ENCODE measurements around the gene MAD1L1.

Gene MAD1L1

DNA sequence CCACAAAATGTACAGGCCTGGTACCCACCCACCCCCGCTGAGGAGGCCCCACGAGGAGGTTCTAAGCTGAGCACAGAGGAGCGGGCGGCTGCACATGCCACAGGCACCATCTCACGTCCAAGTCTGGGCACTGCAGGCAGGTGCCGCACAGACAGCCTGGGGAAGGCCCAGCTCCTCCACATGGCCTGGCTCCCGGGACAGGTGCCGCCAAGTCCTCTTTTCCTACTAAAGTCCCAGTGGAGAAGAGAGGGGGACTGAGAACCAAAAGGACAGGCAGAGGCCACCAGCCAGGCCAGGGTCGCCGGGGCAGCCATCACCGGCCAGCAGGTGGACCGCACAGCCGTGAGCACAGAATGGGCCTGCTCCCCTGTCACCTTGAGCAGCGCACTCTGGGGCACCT is 91.1 kb downstream of the MAD1L1 start:
- no peak for DNase-seq (ENCODE audit: low read depth in 1 of 2, low spot score in 1 of 2)

- no peak for DNase-seq (ENCODE audit: low read depth in 1 of 2, low spot score in 1 of 2)
These were observed 91.7 kb downstream of the MAD1L1 start for GRCh38 chr7:2141021-2141410.

DNA sequence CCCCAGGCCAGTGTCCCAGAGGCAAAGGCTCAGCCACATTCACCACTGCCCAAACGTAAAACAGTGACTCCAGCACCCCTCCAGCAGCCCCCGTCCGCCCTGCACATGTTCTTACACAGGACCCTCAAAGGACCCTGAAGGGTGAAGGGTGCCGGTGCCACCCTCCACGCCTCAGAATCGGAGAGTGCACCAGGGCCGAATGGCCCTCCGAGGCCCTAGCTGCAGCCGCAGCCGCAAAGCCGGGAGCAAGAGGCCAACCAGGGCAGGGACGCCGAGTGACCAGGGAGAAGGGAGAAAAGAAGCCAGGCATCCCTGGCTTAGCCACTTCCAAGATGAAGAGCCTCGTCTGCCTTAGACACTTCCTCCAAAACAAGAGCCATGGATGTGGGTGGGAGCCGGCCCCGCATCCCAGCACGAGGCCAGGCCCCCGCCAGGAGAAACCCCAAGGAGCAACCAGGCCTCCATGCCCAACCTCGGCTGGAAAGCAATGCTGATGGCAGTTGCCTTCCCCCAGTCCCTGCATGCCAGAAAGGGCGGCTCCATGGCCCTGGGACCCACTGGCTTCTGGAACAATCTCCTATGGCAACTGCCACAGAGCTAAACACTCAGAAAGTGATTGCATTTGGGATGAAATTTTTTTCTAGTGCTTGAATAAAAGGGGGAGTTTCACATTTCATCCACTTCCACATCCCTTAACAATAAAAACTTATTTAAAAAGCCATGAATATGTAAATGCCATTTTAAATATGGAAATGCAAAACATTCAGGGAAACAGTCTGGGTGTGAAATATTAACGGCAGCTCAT is 92.3 kb downstream of the MAD1L1 start:
- no peak for DNase-seq (ENCODE audit: low read depth in 1 of 2, low spot score in 1 of 2)

DNA sequence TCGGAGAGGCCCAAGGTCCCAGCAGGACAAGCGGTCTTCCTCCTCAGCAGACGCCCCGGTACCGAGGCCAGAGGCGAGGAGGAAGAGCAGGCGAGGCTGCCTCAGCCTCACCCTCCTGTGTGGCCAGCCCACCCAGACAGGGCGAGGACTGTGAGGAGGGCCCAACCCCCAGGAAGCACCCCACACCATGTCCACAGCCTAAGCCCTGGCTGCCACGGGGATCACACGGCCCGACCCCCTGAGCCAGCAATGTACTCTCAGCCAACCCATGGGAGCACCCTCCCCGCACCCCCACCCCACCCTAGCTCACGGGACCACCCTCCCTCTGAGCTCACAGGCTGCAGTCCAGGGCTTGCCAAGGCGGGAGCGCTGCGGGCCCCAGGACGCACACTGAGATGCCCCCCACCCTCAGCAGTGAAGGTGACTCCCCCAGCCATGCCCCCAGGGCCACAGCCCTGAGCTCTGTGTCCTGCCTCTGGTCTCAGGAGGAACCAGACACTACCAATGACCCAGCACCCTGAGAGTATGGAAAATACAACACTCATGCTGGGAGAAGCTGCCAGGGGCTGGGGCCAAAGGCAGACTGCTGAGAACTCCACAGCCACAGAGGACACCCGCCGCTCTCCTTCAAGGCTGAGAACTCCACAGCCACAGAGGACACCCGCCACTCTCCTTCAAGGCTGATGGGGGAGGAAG is 93.6 kb downstream of the MAD1L1 start:
- no peak for DNase-seq (ENCODE audit: low read depth in 1 of 2, low spot score in 1 of 2)

- DNase-seq (ENCODE audit: low read depth in 1 of 2, low spot score in 1 of 2), result no peak
These were observed 94.5 kb downstream of the MAD1L1 start for GRCh38 chr7:2138146-2138765.

- no peak for DNase-seq (ENCODE audit: low read depth in 1 of 2, low spot score in 1 of 2)
These were observed 98.0 kb downstream of the MAD1L1 start for GRCh38 chr7:2134740-2135139.

DNA sequence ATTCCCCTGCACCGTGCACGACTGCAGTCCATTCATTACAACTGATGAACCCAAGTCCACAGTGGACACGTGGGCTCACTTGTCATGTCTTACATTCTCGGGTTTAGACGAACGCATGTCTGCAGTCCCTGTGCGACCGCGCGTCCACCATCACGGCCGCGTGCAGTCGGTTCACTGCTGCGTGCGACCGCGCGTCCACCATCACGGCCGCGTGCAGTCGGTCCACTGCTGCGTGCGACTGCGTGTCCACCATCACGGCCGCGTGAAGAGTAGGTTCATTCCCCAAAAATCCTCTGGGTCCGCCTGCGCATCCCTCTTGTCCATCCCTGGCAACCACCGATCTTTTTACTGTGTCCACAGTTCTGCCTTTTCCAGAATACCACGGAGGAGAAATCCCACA is 100.5 kb downstream of the MAD1L1 start:
- no peak for DNase-seq (ENCODE audit: low read depth in 1 of 2, low spot score in 1 of 2)

DNA sequence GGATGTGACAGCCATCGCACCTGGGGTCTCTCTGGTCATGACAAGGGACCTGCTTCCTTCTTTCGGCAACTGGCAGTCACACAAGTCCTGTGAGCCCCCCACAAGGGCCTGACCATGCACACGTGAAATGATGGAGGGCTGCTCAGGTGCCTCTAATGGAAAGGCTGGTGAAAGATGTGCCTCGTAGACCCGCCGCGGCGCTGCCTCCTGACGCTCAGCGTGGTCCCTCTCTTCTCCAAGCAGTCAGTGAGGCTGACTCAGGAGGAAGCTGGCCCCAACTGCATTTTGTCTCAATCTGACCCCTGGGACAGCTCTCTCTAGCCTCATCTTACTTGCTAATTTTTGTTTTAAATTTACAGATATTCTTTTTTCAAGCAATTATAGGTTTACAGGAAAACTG is 100.9 kb downstream of the MAD1L1 start:
- DNase-seq (ENCODE audit: low read depth in 1 of 2, low spot score in 1 of 2), result no peak

DNA sequence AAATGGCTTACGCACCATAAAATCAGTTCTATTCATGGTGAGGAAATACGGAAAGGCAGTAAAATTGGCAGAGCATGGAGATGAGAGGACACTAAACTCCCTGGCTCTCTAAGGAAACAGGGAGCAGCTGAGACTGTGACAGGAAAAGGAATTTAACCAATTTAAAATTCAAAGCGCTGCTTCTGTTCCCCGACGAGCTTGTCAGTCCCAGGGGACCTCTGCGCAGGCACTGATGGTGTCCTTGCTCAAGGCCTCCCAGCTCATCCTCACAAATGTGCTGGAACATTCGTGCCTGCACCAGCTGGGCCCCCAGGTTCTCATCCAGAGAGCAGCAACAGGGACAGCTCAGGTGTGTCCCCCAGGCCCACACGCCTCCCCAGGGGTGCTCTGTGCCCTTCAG is 101.4 kb downstream of the MAD1L1 start:
- DNase-seq (ENCODE audit: low read depth in 1 of 2, low spot score in 1 of 2), result no peak

DNA sequence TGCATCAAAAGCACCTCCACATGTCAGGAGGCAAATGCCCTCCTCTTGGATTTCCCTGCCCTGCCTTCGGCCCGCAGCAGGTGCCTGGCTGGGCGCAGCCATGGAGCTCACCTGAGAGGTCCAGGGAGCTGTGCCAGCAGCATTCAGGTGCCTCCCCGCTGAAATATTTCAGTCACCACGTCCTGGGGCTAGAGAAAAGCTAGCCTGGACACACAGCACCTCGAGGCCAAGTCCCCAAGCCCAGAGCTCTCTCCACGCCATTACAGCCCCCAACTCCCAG is 102.7 kb downstream of the MAD1L1 start:
- DNase-seq (ENCODE audit: low read depth in 1 of 2, low spot score in 1 of 2), result no peak

- DNase-seq (ENCODE audit: low read depth in 1 of 2, low spot score in 1 of 2), result no peak
These were observed 103.2 kb downstream of the MAD1L1 start for GRCh38 chr7:2129323-2130095.

GRCh38 chr7:2128601-2129322 is 104.0 kb downstream of the MAD1L1 start:
- DNase-seq (ENCODE audit: low read depth in 1 of 2, low spot score in 1 of 2), result no peak

- no peak for DNase-seq (ENCODE audit: low read depth in 1 of 2, low spot score in 1 of 2)
These were observed 106.1 kb downstream of the MAD1L1 start for GRCh38 chr7:2126621-2127020.

DNA sequence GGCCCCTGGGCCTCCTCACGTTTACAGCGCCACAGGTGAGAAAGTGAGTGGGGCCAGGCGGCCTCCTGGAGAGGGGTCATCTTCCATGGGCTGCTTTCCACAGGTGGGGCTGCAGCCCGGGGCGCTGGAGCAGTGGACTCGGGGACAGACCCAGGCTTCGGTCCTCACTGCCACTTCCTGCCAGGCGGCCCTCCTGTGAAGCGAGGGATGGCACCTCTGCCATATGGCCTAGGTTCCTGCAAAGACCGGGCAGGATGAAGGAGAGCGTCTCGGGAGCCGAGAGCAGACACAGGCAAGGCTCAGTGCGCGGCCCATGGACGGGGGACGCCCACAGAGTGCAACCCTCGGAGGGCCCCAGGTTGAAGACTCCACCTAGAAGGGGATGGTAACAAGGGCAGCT is 106.8 kb downstream of the MAD1L1 start:
- DNase-seq (ENCODE audit: low read depth in 1 of 2, low spot score in 1 of 2), result no peak

DNA sequence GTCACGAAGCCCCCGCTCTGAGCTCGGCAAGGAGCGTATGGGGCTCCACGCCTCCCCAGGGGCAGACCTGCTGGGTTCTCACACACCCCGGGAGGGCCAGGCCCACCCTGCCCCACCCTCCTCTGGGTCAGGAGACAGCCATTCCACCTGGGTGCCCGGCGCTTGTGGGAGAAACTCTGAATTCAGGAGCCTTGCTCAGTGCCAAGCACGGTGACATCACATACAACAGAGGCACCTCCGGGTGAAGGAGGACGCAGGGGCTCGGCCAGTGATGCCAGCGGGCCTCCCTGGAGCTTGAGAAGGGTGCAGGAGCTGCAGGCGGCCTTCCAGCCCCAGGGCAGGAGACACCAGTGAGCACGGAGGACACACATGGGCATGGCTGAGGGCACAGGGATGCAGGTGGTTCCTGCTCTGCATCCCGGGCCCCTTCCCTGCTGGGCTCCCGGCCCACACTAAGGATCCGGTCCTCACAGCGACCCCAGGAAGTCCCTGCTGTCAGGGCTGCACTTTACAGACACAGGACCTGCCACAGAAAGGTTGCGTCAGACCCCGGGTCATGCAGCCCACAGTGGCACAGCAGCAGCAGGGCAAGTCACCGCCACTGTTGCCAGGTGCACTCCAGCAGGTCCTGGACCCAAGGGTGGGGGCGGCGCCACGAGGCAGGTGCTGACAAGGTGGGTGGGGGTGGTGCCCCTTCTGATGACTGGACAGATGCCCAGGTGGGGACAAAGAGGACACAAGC is 108.0 kb downstream of the MAD1L1 start:
- no peak for DNase-seq (ENCODE audit: low read depth in 1 of 2, low spot score in 1 of 2)

DNA sequence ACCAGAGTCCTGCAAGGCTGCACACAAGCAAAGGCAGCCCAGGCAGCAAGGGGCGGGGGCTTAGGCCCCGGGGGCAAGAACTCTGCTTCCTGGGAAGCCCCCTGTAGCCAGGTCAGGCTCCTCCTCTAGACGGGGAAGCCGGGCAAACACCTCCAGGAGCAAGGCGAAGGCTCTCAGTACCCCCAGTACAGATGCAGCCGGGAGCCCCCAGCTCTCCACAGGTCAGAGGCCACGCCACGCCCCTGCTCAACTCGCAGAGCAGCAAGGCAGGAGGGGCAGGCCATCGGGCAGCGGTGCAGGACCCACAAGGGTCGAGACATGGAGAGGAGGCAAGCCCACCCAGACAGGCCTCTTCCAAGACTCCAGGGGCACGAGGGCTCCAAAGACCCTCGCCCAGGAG is 108.8 kb downstream of the MAD1L1 start:
- no peak for DNase-seq (ENCODE audit: low read depth in 1 of 2, low spot score in 1 of 2)

DNA sequence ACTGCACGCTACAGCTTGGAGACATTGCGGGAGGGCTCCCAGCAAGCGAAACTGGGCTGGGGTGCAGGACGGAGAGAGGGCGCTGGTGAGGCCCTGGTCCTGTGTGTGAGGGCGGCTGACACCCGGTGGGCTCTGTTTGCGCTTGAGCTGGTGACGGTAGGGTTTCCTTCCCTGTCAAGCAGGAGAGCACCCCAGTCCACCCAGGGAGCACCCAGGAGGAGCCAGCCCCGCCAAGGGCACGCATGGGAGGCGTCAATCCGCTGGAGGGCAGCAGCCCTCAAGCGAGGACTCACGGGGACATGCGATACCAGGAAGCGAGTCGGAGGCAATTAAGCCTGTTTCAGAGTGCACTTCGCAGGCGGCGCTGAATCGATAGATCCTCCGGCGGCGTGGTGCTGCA is 109.4 kb downstream of the MAD1L1 start:
- no peak for DNase-seq (ENCODE audit: low read depth in 1 of 2, low spot score in 1 of 2)

DNA sequence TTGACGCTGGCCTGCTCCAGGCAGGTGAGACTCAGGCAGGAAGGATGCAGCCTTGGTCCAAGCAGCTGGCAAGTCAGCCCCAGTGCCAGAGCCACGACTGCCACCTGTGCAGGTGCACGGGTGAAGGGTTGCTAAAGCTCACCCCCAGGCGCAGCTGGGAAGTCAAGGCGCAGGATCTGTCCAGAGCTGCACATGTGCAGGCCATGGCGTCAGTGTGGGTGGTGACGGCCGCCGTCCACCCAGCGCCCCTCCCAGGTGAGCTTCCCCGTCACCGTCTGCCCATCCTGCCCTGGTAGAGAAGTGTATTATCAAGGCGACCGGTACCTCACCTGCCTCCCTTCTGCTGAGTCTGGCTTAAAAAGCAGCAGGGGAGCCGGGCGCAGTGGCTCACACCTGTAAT is 110.1 kb downstream of the MAD1L1 start:
- DNase-seq (ENCODE audit: low read depth in 1 of 2, low spot score in 1 of 2), result no peak

DNA sequence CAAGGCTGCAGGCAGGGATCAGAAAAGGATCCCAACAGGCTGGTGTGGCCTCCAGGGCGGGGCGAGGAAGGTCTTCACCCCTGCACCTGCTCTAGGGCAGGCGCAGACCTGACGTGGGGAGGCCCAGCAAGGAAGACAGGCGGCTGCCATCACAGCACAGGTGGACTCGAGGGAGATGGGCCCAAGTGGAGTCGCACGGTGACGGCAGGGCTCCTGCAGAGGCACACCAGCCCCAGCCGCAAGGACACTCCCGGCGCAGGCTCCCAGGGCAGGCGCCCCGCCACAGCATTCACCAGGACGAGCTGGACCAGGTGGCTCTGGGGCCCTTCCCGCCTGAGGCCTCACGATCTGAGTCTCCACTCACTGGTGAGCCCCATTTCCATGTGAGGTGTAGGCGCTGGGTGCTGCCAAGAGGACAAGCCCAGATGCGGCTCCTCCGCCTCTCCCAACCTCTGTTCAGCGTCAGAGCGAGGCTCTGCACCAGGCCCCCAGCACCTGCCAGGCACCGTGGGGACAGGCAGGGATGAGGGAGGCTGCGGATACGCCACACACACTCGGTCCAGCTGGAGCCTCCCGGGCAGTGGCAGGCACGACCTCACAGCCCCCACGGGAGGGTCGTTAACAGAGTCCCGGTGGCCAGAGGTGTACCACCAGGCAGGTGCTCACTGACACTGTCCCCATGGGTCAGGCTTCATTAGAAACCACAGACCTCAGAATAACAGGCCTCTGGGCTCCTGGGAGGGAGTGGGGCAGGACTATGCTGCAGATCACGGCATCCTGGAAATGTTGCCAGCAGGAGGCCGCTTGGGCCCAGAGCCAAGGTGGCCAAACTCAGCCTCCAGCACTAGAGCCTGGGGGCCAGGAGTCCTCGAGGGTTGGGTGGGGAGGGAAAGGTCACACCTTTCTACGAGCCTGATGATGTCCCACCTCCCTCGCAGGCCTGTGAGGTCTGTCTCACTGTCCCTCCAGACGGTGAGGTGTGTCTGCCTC is 111.6 kb downstream of the MAD1L1 start:
- no peak for DNase-seq (ENCODE audit: low read depth in 1 of 2, low spot score in 1 of 2)

All from activated T-helper 1 cell treated with anti-CD3 and anti-CD28 coated beads, Interleukin-2, amount 50 U/mL, for 16 hours (primary cell).